ENCODE measurements around the gene C3orf80.

- TF ChIP-seq EZH2phosphoT487 (IDR thresholded peaks at IDR 0.05; ENCODE audit: insufficient read depth, low read depth) = no peak
- no peak for TF ChIP-seq EZH2 (IDR thresholded peaks at IDR 0.05; ENCODE audit: insufficient read depth, poor library complexity, severe bottlenecking)
Measured at GRCh38 chr3:160247766-160248165, 22.5 kb downstream of the C3orf80 start.

Measured in GM23248 (cell line).